Left ventricle myocardium superior (tissue), 1 donor: ENCODE results near the gene COIL. TPM values are rescaled to one million over a fixed set of nuclear protein-coding genes. Genes with fewer than 3 reads are reported as not detected.

Source experiments
- ATAC-seq: fragments of 200-7000 bp; cut with Tn5 transposase; one replicate; pipeline ENCODE4 v1.9.1; 2020; ENCODE audit warnings: mild to moderate bottlenecking, moderate library complexity
- DNase-seq: peaks from one replicate; pipeline ENCODE4 v3.0.0-alpha.2; 2020
- intact Hi-C: fragments of 100-400 bp; cut with micrococcal nuclease; formaldehyde crosslinking; loops from one replicate; pipeline ENCODE4 v1.11.0; 2022
- long read RNA-seq: library from polyadenylated mRNA; unstranded; transcript quantifications from one replicate; pipeline ENCODE4 v2.0.0, GENCODE V29; 2021
- total RNA-seq: library from RNA; stranded (reverse); fragmentation: NEBNext Ultra II Directional; extraction: Animal tissue kit (Norgen Biotek cat#: 25700); gene quantifications from one replicate; pipeline ENCODE4 v1.2.1, GENCODE V29; 2021
- donor health status: DM: no; HTN: yes; CAD: no; lungs with severe emphysema.

Gene COIL, protein sequence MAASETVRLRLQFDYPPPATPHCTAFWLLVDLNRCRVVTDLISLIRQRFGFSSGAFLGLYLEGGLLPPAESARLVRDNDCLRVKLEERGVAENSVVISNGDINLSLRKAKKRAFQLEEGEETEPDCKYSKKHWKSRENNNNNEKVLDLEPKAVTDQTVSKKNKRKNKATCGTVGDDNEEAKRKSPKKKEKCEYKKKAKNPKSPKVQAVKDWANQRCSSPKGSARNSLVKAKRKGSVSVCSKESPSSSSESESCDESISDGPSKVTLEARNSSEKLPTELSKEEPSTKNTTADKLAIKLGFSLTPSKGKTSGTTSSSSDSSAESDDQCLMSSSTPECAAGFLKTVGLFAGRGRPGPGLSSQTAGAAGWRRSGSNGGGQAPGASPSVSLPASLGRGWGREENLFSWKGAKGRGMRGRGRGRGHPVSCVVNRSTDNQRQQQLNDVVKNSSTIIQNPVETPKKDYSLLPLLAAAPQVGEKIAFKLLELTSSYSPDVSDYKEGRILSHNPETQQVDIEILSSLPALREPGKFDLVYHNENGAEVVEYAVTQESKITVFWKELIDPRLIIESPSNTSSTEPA
- total RNA-seq: 8.1 TPM
- long read RNA-seq, transcript COIL-201 (7 exons, 2,650 nt): major isoform, 22 of 25 reads
- long read RNA-seq, partial matches to known transcripts: 0 of 25 reads
- long read RNA-seq, other reads (novel, unspliced or antisense): 3 of 25 reads

DNA sequence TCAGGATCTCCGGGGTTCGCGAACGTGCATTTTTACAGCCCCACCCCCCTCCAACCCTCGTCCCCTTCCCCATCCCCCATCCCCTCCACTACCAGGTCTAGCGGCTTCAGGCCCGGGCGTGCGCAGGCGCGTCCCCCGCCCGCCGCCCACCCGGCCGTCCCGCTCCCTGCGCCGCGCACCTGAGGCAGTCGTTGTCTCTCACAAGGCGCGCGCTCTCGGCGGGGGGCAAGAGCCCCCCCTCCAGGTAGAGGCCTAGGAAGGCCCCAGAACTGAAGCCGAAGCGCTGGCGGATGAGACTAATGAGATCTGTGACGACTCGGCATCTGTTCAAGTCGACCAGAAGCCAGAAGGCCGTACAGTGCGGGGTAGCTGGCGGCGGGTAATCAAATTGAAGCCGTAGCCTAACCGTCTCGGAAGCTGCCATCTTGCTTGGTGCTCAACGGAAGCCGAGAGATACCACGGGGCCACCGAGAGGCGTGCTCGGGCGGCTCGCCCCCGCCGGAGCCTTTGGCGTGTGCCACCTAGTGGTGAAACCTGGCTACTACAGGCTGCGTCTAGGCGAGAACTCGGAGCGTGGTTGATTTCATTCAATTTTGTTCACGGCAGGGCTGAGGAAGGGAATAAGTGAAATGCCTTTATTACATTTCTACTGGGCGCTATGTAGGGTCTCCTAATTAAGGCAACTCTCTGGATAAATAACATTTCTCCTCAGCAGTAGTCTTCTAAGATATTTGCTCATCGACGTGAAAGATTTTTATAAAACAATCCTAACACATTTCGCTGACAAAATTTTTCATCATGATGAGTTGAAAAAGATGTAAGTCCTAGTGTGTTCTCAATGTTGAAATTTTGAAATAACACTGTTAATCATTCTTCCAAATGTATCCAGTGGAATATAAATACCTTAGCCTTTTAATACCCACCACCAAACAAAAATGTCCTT, at the start of gene COIL:
TSS of gene COIL (minus strand) at position 455 of the 943 bp plus-strand sequence. CDS start at position 424, 31 bp downstream.
- peak; percentile 95 for DNase-seq
- peak; percentile 98 for ATAC-seq
- intact Hi-C loops: no loop called here

DNA sequence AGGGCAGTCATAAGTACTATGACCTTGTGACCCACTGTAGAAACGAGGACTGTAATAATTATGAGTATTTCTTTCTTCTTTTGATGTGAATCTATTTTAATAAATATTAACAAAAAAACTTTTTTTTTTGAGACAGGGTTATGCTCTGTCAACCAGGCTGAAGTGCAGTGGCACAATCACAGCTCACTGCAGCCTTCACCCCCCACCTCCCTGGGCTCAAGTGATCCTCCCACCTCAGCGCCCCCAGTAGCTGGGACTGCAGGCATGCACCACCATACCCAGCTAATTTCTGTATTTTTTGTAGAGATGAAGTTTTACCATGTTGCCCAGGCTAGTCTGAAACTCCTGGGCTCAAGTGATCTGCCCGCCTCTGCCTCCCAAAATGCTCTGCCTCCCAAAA, 49.6 kb upstream of the COIL start:
- no peak for DNase-seq
- ATAC-seq: no peak
- intact Hi-C loops: no loop called here

DNA sequence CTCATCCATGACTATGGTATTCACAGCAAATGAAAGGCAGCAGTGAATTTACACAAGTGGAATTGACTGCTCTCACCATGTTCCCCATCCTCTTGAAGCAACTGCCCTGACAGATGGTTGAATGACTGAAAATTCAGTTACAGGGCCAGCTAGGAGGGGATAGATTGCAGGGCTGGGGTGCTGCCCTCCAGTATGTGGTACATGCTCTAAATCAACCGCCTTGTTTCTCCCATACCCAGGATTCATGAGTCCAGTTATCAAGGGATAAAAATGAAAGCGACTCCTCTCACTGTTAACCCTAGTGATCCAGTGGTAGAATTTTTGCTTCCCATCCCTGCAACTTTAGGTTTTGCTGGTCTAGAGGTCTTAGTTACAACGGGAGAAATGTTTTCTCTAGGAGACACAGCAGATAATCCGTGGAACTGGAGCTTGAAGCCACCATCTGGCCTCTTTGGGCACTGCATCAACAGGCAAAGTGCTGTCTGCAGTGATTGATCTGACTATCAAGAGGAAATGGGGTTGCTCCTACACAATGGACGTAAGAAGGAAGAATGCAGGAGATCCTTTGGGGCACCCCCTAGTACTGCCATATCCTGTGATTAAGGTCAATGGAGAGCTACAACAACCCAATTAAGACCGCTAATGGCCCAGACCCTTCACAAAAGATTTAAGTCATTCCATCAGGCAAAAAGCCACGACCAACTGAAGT, 49.0 kb upstream of the COIL start:
- peak; percentile 76 for ATAC-seq
- DNase-seq: peak; percentile 36
- intact Hi-C loops: no loop called here

DNA sequence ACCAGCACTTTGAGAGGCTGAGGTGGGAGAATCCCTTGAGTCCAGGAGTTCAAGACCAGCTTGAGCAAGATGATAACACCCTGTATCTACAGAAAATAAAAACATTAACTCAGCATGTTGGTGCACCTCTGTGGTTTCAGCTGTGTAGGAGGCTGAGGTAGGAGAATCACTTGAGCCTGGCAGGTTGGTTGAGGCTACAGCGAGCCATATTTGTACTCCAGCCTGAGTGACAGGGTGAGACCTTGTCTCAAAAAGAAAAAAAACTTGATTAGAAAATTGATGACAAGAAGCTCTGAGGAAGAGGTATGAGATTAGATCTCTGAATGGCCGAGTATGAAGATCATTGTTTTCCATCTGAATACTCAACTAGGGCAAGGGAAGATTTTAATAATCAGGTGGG, 48.1 kb upstream of the COIL start:
- ATAC-seq: no peak
- no peak for DNase-seq
- intact Hi-C loops: no loop called here

DNA sequence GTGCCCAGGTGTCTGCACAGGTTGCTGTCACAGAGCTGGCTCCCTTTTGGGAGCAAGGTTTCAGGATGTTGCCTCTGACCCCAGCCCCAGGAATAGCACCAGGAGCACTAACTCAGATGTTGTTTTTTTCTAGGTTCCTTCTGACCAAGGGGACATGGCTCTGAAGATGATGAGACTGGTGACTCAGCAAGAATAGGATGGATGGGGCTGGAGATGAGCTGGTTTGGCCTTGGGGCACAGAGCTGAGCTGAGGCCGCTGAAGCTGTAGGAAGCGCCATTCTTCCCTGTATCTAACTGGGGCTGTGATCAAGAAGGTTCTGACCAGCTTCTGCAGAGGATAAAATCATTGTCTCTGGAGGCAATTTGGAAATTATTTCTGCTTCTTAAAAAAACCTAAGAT, 45.2 kb upstream of the COIL start:
- no peak for DNase-seq
- no peak for ATAC-seq
- intact Hi-C loops: no loop called here

DNA sequence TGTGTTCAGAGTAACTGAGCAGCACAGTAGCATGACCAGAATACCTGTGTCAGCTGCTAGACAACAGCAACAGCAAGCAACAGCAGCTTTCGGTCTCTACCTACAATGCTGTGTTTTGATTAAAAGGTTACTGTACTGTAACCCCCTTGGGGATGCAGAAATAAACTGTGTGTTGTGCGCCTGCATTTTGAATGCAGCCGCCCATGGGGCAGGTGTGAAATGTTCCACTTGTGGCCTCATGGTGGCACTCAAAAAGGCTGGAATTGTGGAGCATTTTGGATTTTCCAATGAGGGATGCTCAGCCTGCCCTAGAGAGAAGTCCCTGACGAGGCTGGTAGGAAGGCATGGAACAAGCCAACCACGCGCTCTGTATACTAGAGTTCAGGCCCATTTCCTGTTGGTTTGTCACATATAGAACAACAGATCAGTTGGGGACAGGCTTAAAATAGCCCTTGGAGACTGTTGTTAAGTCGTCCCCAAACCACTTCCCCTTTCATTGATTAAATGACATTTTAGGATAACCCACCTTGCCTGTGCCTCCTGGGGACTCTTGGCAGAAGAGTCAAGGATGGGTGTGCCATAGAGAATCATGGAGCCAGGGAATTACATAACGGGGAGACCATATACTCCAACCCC, 44.2 kb upstream of the COIL start:
- ATAC-seq (peak; percentile 67), DNase-seq (no peak)
- intact Hi-C loops: no loop called here

DNA sequence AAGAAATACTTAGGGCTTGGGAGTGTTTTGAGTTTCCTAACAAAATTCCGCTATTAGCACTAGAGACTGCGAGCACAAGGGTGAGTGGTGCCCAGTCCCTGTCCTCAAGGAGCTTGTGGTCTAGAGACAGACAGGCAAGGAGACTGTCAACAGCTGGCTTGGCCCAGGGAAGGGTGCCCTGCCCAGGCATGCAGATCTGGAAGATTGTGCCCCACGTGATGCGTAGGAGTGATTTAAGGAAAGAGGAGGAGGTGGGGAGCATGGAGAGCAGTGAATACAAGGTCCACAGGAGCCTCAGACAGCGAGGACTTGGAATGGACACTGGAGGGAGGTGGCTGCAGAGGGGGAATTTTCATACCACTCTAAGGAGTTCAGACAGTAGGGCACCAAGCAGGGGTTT, 42.1 kb upstream of the COIL start:
- intact Hi-C loops: no loop called here
- DNase-seq (no peak), ATAC-seq (no peak)

DNA sequence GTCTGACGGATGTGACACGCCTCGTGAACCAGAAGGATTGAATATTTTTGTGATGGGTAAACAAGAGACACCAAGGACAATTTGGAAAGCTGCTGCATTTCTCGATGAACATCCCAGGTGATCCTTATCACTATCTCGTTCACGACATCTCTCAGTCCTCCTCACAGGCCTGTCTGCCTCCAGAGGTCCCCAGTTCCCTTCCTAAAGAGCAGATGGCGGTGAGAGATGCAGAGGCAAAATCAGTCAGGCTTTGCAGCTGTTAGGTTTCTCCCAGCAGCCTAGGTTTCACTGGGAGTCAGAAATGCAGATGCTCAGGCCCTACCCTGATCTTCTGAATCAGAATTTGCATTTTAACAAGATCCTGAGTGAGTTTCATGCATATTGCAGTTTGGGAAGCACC, 40.7 kb upstream of the COIL start:
- DNase-seq (no peak), ATAC-seq (no peak)
- intact Hi-C loops: no loop called here

DNA sequence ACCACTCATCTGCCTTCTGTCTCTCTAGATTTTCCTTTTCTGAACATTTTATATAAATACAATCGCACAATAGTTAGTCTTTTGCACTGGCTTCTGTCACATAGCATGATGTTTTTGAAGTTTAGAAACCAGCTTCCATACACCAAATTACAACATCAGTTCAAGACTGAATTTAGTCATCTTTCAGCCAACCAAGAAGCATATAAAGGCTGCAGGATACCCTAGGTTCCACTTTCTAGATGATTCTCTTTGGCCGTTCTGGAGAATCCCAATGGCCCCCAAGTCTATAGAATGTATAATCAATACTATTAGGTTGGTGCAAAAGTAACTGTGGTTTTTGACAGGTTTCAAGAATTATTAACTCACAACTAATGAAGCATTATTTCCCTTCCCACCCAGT, 36.5 kb upstream of the COIL start:
- intact Hi-C loops: no loop called here
- DNase-seq (no peak), ATAC-seq (no peak)

DNA sequence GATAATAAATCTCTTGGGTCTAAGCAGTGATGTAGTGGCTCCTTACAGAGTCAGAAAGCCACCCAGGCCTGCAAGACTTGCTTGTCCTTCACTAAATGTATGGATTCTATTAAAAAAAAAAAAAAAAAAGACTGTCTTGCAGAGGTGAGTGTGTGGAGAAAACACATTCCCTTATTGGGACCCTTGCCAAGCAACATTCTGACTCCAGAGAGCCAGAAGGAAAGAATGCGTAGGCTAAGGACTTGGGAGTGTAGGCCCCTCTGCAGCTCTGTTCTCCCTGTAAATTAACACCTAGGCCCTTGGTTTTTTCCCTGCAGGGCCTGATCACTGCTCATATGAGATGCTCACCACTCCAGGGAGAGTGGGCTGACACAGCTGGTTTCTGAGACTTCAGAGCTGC, 34.9 kb upstream of the COIL start:
- intact Hi-C loops: no loop called here
- DNase-seq (no peak), ATAC-seq (no peak)

DNA sequence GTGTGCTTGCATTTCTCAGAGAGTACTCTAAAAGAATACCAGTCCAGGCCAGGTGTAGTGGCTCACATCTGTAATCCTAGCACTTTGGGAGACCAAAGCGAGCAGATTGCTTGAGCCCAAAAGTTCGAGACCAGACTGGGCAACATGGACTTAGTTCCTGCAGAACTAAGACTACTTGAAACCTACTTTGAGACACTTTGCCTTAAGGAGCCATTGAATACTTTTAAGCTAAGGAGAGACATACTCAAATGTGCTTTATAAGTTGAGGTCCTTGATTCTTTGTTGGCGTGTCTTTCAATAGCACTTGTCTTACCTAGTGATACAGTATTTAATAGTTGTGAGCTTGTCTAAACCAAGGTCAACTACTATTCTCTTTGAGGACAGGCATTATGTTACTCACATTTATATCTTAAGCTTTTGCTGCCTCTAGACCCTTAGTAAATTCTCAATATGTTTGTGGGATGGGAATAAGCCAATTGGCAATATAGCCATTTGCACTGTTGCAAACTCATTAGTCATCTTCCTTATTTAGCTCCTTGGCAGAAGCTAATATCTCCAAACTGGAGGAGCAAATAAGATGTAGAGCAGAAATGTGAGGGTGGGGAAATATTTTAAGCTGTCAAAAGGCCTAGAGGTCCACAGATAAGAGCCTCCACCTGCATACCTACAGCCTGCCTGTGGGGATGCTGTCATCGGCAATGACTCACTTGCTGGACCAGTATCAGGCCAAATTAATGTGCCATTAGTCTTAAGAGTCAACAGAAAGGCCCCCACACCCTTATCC, 33.4 kb upstream of the COIL start:
- intact Hi-C loops: no loop called here
- peak; percentile 57 for ATAC-seq
- DNase-seq: no peak

DNA sequence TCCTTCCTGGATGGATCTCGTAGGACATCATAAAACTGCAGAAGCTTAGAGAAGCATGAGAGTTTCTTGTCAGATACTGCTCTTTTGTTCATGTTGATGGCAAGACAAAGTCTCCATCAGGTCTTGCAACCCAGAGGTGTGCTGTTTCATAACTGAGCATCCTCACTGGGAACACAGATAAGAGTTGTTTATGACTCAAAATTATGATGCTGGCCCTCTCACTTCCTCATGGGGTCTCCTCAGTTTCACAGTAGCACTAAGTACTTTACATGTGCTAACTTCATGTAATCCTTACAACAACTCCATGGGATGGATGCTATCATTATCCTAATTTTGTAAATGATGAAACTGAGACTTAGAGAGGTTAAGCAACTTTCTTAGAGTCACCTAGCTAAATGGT, 31.5 kb upstream of the COIL start:
- intact Hi-C loops: no loop called here
- DNase-seq (no peak), ATAC-seq (no peak)

DNA sequence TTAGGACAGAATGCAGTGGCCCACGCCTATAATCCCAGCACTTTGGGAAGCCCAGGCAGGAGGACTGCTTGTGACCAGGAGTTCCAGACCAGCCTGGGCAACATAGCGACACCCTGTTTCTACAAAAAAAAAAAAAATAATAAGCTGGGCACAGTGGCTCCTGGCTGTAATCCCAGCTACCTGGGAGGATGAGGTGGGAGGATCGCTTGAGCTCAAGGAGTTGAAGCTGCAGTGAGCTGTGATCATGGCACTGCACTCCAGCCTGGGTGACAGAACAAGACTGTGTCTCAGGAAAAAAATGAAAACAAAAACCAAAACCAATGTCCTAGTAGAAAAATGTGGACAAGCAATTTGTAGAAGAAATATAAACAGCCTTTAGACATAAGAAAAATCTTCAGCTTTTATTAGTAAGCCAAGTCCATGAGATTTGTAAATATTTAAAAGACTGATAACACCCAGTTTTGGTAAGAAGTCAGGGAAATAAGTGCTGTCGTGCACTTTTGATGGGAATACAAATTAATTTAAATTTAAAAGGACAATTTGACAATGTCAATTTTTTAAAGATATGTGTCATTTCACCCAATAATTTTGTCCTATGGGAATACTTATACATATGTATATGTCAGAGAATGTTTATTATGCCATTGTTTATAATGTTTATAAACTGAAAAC, 28.2 kb upstream of the COIL start:
- DNase-seq (no peak), ATAC-seq (no peak)
- intact Hi-C loops: no loop called here

DNA sequence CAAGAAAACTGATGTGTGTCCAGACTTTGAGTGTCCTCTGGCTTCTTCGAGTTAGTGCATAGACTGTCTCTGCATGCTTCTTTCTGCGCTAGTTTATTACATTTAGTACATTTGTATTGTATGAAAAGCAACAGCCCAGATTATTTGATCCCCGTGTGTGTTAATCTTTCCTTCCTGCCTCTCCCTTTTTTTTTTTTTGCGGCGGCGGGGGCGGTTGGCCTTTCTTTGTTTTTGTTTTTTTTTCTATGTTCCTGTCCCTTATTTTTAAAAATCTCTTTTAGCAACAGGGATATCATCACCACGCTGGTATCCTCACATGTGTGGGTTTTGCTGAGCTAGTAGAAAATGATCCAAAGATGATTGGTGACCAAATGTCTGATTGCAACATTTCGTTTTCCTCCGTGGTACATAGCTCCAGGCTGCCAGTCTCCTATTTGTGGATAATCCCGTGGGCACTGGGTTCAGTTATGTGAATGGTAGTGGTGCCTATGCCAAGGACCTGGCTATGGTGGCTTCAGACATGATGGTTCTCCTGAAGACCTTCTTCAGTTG, 26.5 kb upstream of the COIL start:
- intact Hi-C loops: no loop called here
- ATAC-seq: no peak

DNA sequence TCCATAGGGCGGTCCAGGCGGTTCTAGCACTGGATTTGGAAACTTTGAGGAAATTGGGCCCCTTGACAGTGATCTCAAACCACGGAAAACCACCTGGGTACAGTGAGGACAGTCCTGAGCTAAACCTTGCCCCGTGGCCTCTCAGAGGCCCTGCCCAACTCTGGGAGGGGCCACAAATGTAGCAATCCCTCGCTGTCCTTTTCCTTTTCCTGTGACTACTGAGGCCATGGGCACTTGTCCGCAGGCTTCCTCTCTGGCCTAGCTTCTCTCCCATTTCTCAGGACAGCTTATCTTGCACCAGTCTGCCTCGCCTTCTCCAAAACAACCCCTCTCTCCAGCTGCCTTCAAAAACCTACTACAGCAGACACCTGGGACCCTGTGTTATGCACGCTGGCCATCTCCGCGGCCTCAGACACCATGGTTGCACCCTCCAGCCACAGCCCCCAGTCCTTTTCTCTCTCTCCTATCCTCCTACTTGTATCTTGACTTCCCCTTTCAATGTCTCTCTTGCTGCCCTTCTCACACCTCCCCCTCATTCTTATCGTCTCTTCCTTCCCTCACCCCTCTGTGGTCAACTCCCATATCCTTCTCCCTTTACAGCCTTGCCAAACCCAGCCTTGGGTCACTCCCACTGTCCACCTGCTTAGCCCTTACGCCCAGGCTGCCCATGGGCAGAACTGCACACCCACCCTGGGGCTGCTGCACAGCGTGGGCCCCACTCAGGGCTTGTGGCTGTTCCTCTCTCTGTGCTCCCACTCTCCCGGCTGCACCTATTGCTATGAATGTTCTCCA, 24.7 kb upstream of the COIL start:
- intact Hi-C loops: no loop called here
- ATAC-seq: peak; percentile 55

More for the DNA sequence above, 26.5 kb upstream of the COIL start:
- DNase-seq: no peak

DNA sequence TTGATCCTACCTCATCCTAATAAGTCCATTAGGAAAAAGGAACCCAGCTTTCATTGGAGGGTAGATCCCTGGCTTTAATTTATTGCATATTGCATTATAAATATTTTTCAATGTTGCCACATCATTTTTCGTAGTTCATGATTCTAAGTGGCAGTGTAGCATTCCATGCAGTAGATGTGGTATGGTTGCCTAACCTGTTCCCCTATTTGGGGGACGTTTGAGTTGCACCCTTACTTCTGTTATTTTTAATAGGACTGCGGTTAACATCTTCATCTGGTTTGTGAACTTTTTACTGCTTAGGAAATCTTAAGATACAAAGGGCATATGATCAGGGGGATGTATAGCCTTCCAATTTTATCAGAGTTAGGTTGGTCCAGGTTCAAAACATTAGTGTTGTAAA, 22.5 kb upstream of the COIL start:
- DNase-seq (no peak), ATAC-seq (no peak)
- intact Hi-C loops: no loop called here

More for the DNA sequence above, 24.7 kb upstream of the COIL start:
- no peak for DNase-seq
